NOMO-1 (cell line): ENCODE measurements around the gene SCN1B.

ENCODE experiments used
- DNase-seq, 2 experiments: peaks; one replicate each; lab custom pipeline; 2025; ENCODE audit not compliant: unreplicated experiment in 2 of 2; lab: John Stamatoyannopoulos, UW

SCN1B gene

GRCh38 chr19:35051796-35052195, 21.5 kb downstream of the SCN1B start:
- no peak for DNase-seq

DNA sequence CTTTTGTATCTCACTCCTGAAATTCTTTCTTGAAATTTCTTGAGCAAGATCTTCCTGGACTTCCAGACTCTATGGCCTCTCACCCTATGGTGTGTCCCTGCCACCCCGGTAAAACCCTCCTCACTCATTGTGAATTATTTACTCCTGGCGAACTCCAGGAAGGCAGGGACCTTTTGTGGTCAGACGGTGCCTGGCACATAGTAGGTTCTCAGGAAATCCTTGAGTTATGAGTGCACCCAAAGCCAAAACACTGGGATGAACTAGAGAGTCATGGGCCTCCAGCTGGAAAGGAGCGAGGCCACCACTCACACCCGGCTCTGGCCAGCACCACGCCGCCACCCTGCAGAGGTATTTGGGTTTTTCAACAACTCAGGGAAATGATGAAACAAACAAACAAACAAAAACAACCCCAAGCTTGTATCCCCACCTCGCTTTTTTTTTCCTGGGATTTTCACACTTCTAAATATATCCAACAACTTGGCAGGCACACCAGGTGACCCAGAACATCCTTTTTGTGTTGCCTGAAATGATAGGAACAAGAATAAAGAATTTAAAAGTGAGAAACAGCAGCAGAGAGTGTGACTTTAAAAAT, 22.4 kb downstream of the SCN1B start:
- DNase-seq, result no peak

- DNase-seq, result no peak
Observed at GRCh38 chr19:35053667-35054293, 23.5 kb downstream of the SCN1B start.

DNA sequence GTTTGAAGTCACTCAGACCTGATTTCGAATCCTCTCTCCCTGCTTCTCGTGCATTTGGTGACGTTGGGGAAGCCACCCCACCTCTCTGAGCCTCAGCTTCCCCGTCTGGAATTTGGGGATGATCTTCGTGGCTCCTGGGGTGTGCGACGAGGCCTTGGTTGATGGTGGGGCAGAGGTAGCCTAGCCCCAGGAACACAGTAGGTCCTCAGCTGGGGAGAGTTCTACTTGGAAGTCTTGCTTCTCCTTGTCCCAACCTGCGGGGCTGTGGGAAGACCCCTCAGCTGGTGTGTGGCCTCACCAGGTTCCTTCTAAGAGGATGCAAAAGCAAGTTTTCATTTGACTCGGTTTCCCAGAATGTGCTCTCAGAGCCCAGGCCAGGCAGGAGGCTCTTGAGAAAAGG, 24.4 kb downstream of the SCN1B start:
- DNase-seq, result no peak

DNA sequence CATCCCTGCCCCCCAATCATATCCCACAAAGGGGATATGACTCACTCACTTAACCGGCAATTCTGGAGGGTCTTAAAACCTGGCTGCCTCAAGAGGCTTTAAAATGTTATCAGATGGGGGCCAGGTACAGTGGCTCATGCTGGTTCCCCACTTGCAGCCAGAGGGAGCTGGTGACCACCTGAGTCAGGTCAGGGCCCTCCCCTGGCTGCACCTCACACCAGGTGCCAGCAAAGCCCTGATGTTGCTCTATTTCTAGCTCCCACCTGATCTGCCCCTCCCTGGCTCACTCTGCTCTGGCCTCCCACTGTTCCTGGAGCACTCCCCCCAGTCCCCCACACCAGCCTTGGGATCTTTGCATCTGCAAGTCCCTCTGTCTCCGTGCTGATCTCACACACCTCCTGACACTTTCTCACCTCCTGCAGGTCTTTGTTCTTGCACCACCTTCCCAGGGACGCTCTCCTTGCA, 25.5 kb downstream of the SCN1B start:
- DNase-seq, result no peak

GRCh38 chr19:35056513-35057063, 26.3 kb downstream of the SCN1B start:
- DNase-seq, result no peak

DNA sequence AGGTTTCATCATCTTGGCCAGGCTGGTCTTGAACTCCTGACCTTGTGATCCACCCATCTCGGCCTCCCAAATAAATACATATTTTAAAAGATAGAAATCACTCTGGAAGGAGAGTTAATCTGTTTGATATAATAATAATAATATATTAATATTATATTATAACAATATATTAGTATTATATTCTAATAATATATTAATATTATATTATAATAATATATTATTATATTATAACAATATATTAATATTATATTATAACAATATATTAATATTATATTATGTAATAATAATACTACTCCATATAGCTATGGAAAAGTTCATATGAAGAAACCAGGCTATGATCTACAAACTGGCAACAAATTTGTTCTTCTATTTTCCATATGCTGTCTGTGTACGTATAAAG, 28.1 kb downstream of the SCN1B start:
- DNase-seq, result no peak

DNA sequence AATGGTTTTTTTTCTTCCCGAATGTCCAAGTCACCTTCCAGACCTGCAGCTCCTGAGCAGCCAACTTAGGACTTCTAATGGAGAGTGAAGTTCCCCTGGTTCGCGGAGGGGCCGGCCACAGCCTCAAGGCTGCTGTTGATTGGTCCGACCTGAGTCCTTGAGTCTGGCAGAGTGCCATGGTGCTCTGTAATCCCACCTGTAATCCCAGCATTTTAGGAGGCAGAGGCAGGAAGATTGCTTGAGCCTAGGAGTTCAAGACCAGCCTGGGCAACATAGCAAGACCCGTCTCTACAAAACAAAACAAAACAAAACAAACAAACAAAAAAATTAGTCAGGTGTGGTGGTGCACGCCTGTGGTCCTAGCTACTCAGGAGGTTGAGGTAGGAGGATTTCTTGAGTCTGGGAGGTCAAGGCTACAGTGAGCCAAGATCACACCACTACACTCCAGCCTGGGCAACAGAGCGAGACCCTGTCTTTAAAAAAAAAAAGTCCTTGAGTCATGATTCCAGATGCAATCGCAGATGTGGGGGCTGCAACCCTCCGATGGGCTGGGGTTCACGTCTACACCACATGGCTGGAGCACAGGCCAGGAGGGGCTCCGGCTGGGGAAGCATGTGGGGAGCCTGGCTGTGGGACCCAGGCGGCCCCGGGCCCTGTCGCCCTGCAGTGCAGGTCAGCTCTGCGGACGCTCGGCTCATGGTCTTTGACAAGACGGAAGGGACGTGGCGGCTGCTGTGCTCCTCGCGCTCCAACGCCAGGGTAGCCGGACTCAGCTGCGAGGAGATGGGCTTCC, 28.9 kb downstream of the SCN1B start:
- DNase-seq, result no peak

DNA sequence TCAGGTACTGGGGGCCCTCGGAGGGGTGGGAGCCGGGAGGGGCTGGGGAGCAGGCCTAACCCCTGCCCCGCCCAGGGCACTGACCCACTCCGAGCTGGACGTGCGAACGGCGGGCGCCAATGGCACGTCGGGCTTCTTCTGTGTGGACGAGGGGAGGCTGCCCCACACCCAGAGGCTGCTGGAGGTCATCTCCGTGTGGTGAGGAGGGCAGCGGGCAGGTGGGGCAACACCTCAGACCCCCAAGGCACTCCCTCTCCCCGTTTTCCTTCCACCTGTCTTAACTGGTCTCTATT, 29.5 kb downstream of the SCN1B start:
- DNase-seq, result no peak

GRCh38 chr19:35060160-35060855, 30.0 kb downstream of the SCN1B start:
- no peak for DNase-seq

DNA sequence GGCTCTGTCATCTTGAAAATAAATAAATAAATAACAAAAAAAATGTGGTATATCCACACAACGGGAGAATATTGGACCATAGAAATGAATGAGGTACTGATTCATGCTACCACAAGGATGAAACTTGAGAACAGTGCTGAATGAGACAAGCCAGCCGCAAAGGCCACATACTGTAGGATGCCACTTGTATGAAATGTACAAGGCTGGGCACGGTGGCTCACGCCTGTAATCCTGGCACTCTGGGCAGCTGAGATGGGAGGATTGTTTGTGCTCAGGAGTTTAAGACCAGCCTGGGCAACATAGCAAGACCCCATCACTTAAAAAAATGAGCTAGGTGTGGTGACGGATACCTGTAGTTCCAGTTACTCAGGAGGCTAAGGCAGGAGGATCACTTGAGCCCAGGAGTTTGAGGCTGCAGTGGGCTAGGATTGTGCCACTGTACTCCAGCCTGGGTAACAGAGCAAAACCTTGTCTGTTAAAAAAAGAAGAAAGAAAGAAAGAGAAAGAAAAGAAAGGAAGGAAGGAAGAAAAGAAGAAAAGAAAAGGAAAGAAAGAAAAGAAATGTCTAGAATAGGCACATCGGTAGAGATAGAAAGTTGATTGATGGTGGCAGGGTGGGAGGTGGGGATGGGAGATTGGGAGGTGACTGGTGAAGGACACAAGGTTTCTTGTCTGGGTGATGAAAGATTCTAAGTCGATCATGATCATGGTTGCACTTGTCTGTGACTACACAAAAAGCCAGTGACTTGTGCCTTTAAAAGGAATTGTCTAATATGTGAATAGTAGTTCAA, 31.5 kb downstream of the SCN1B start:
- DNase-seq, result no peak

GRCh38 chr19:35062942-35063341, 32.7 kb downstream of the SCN1B start:
- no peak for DNase-seq

GRCh38 chr19:35063940-35064818, 33.9 kb downstream of the SCN1B start:
- no peak for DNase-seq

GRCh38 chr19:35065574-35065973, 35.3 kb downstream of the SCN1B start:
- DNase-seq, result no peak

DNA sequence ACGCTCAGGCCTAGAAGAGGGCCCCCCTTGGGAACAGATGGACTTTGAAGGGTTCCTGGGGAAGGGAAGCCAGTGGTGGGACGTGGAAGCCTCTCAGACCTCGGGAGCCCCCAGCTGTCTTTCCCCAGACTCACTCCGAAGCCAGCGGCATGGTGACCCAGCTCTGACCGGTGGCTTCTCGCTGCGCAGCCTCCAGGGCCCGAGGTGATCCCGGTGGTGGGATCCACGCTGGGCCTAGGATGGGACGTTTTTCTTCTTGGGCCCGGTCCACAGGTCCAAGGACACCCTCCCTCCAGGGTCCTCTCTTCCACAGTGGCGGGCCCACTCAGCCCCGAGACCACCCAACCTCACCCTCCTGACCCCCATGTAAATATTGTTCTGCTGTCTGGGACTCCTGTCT, 35.9 kb downstream of the SCN1B start:
- no peak for DNase-seq

DNA sequence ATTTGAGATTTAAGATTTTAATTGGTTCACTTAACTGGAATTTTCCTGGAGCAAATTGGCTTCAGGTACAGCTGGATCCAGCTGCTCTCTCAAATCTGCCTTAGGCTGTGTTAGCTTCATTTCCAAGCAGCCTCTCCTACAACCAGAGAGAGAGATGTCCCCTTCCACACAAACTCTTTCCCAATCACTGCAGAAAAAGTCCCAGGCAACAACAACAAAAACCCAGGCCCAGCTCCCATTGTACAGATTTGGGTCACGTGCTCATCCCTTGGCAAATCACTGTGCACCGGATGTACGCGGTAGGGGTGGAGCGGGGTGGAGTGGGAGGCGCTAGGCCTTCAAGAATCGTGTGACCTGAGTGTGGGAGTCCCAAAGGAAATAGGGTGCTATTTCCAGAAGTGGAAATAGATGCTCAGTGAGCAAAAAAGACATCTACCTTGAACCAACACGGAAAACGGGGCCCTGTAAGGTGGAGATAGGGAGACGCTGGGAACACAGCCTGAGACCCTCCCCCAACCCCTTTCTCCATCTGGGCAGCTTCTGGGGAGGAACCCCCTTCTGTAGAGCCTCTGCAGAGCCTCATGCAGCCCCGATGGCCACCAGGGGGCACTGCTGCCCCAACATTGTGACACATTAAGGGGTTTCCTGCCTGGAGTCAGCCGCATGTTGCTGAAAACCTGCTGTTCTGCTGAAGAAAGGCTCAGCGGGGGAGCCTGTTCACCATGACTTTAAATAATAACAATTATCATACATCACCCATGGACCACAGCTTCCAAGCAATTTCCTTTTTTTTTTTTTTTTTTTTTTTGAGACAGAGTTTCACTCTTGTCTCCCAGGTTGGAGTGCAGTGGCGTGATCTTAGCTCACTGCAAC, 36.7 kb downstream of the SCN1B start:
- DNase-seq, result peak; percentile 70 to 74

DNA sequence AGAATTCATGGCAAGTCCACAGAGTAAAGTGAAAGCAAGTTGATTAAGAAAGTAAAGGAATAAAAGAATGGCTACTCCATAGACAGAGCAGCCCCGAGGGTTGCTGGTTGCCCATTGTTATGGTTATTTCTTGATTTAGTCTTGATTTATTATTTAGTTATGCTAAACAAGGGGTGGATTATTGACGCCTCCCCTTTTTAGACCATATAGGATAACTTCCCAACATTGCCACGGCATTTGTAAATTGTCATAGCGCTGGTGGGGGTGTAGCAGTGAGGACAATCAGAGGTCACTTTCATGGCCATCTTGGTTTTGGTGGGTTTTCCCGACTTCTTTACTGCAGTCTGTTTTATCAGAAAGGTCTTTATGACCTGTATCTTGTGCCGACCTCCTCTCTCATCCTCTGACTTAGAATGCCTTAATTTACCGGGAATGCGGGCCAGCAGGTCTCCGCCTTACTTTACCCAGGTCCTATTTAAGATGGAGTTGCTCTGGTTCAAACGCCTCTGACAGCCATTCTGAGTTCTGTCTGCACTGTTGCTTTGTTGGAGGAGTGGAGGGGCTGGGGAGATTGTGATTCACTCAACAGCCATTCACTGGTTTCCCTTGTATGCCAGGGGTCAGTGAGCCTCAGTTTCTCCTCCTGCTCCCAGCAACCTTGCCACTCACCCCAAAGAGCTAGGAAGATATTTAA, 38.8 kb downstream of the SCN1B start:
- DNase-seq, result no peak

GRCh38 chr19:35069696-35070095, 39.4 kb downstream of the SCN1B start:
- no peak for DNase-seq
